ENCODE measurements around the gene ZBTB47. TPM values are rescaled to one million over a fixed set of nuclear protein-coding genes. Genes with fewer than 3 reads are reported as not detected.

ZBTB47 gene
- total RNA-seq, 1 donor from 2014 or later: 118 TPM

DNA sequence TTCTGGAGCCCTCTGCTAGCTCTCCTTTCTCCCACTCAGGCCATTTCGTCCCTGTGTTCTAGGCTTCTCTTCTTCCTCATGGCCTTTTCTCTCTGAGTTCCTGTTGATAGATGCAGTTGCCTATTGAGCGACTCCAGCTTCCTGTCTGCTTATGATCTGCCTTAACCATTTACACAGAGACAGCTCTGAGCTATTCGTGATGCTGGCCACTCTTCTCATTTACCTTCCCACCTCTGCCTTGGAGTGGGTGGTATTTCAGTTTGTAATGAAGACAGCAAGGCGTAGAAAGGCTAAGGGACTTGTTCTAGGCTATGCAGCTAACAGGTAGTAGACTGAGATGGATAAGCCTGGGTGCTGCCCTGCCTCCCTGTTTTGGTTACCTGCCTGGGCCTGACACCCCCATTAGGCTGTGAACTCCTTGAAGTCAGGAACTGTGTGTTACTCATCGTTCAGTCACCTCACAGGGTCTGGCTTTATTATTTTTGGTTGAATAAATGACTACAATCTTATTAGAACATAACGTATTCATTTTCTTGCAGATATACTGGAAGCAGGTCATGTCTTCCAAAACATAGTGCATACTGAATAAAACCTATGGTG lies 12.6 kb upstream of the ZBTB47 start:
- no peak for TF ChIP-seq CTCF (IDR thresholded peaks at IDR 0.05; ENCODE audit: borderline replicate concordance)
- Histone ChIP-seq H3K36me3 (peaks cover 98% of the 10 kb centered on the region), H3K27me3 (ENCODE audit: low read depth) (no peaks in the 10 kb centered on the region), H3K9me3 (replicated peaks) (no peaks in the 10 kb centered on the region), H3K27ac (replicated peaks) (no peak overlapping the region), H3K4me3 (no peak overlapping the region), H3K4me1 (peaks cover 18% of the 10 kb centered on the region)
- DNase-seq: no peak
- intact Hi-C loops (cut with micrococcal nuclease): loop anchor here (10.0 kb wide), 1 partner anchor 46 kb away; the partner anchor contains the start of gene SS18L2

- DNase-seq: no peak
- peaks cover 48% of the 10 kb centered on the region for H3K4me1 ChIP-seq
- H3K9me3 ChIP-seq (replicated peaks): no peaks in the 10 kb centered on the region
- intact Hi-C loops (cut with micrococcal nuclease): loop anchor here (10.0 kb wide), 1 partner anchor 53 kb away; the partner anchor contains the start of gene SS18L2
- H3K36me3 ChIP-seq: peaks cover 60% of the 10 kb centered on the region
- H3K27me3 ChIP-seq (ENCODE audit: low read depth): no peaks in the 10 kb centered on the region
- no peak overlapping the region for H3K4me3 ChIP-seq
- no peak for TF ChIP-seq CTCF (IDR thresholded peaks at IDR 0.05; ENCODE audit: borderline replicate concordance)
- H3K27ac ChIP-seq (replicated peaks): peak overlapping the region; percentile 15
Observed at GRCh38 chr3:42647821-42648459, 5.6 kb upstream of the ZBTB47 start.

DNA sequence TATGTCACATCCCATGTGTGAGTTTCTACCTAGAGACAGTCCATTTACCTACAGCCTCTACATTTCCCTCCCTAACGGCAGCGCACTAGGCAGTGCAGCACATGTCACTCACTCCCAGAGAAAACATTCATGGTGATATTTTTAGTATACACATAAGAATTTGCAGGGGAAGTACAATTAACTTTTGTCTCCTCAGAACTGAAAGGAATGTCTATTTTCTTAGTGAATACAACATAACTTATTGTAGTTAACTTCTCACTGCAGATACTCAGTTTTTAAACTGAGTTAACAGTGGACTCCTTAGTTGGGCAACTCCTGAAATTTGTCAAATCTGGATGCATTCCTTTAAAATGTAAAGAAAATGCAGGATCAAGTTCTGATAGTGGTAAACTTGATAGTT lies 4.5 kb upstream of the ZBTB47 start:
- no peak for TF ChIP-seq CTCF (IDR thresholded peaks at IDR 0.05; ENCODE audit: borderline replicate concordance)
- no peak for DNase-seq
- H3K9me3 ChIP-seq (replicated peaks): no peaks in the 10 kb centered on the region
- intact Hi-C loops (cut with micrococcal nuclease): loop anchor here (10.0 kb wide), 1 partner anchor 54 kb away; the partner anchor contains the start of gene SS18L2
- H3K4me1 ChIP-seq: peaks cover 59% of the 10 kb centered on the region
- no peaks in the 10 kb centered on the region for H3K27me3 ChIP-seq (ENCODE audit: low read depth)
- H3K4me3 ChIP-seq: no peak overlapping the region
- H3K27ac ChIP-seq (replicated peaks): peak overlapping the region; percentile 14
- peaks cover 49% of the 10 kb centered on the region for H3K36me3 ChIP-seq

DNA sequence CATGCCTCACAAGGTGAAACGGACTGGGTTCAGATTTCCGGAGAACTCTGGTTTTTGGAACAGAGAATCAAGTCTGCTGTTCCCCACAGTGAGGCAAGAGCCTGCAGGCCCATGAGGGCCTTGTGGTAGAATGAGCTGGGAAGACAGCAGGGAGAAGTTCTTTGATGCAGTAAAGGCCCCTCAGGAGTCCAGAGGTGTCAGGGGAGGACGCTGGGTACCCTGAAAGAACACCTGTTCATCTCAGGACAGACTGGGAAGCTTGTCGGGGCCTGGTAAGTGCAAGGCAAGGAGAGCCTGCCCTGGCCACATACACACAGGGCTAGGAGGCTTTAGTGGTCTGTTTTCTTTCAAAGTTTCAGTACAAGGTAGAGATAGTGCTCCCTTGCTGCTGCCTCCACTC lies 3.7 kb upstream of the ZBTB47 start:
- Histone ChIP-seq H3K27me3 (ENCODE audit: low read depth) (no peaks in the 10 kb centered on the region), H3K9me3 (replicated peaks) (no peaks in the 10 kb centered on the region), H3K4me1 (peaks cover 64% of the 10 kb centered on the region), H3K4me3 (no peak overlapping the region), H3K36me3 (peaks cover 42% of the 10 kb centered on the region), H3K27ac (replicated peaks) (peak overlapping the region; percentile 14)
- no peak for DNase-seq
- no peak for TF ChIP-seq CTCF (IDR thresholded peaks at IDR 0.05; ENCODE audit: borderline replicate concordance)
- intact Hi-C loops (cut with micrococcal nuclease): loop anchor here (10.0 kb wide), 2 partner anchors 55 to 95 kb away; partner anchors contain the start of gene SS18L2

- Histone ChIP-seq H3K4me1 (peaks cover 80% of the 10 kb centered on the region), H3K27ac (replicated peaks) (peak overlapping the region; percentile 96), H3K4me3 (peak overlapping the region; percentile 81), H3K27me3 (ENCODE audit: low read depth) (no peaks in the 10 kb centered on the region), H3K36me3 (peaks cover 25% of the 10 kb centered on the region), H3K9me3 (replicated peaks) (no peaks in the 10 kb centered on the region)
- DNase-seq: no peak
- intact Hi-C loops (cut with micrococcal nuclease): loop anchor here (10.0 kb wide), 1 partner anchor 93 kb away; no protein-coding TSS in a partner anchor
- no peak for TF ChIP-seq CTCF (IDR thresholded peaks at IDR 0.05; ENCODE audit: borderline replicate concordance)
Observed at GRCh38 chr3:42651248-42652091, 2.0 kb upstream of the ZBTB47 start.
